Stimulated activated CD4-positive, alpha-beta T cell treated with anti-CD3 and anti-CD28 coated beads, Interleukin-1b, Interleukin-23, amount 100 ng/mL, for 4 hours (primary cell): ENCODE results near the gene TAGLN2.

ENCODE experiments used
- DNase-seq, 2 donors: peaks; one replicate each; pipeline ENCODE4 v3.0.0-alpha.2; 2020; ENCODE audit warnings: low read depth in 2 of 2

Gene TAGLN2

GRCh38 chr1:159935305-159935704, 10.0 kb upstream of the TAGLN2 start:
- no peak for DNase-seq

- DNase-seq, result no peak
Observed at GRCh38 chr1:159934136-159935039, 9.1 kb upstream of the TAGLN2 start.

- DNase-seq, result no peak
Observed at GRCh38 chr1:159933347-159933746, 8.0 kb upstream of the TAGLN2 start.

GRCh38 chr1:159932296-159933285, 7.3 kb upstream of the TAGLN2 start:
- no peak for DNase-seq

GRCh38 chr1:159931795-159932173, 6.5 kb upstream of the TAGLN2 start:
- DNase-seq, result no peak

- no peak for DNase-seq
Observed at GRCh38 chr1:159931101-159931794, 5.9 kb upstream of the TAGLN2 start.

GRCh38 chr1:159930634-159931033, 5.3 kb upstream of the TAGLN2 start:
- no peak for DNase-seq

GRCh38 chr1:159930216-159930615, 4.9 kb upstream of the TAGLN2 start:
- DNase-seq, result no peak

GRCh38 chr1:159929155-159930051, 4.1 kb upstream of the TAGLN2 start:
- DNase-seq, result no peak

GRCh38 chr1:159928491-159929050, 3.3 kb upstream of the TAGLN2 start:
- DNase-seq, result no peak

GRCh38 chr1:159927849-159928431, 2.6 kb upstream of the TAGLN2 start:
- no peak for DNase-seq

GRCh38 chr1:159927211-159927848, 2.0 kb upstream of the TAGLN2 start:
- DNase-seq, result no peak

- no peak for DNase-seq
Observed at GRCh38 chr1:159925719-159926078, 392 bp upstream of the TAGLN2 start.

- DNase-seq, result peak in 1 of 2 donors; percentile 45
Observed at GRCh38 chr1:159924025-159924790, 1.1 kb downstream of the TAGLN2 start.

GRCh38 chr1:159923203-159924024, 1.9 kb downstream of the TAGLN2 start:
- peak; percentile 41 to 60 for DNase-seq

- no peak for DNase-seq
Observed at GRCh38 chr1:159922511-159923202, 2.6 kb downstream of the TAGLN2 start.
